DOHH2 (cell line): Measurements from ENCODE around the gene WFS1.

ENCODE experiments used
- H3F3A ChIP-seq: fragments of 200-600 bp; sonication (generic), shearing (Covaris generic); 2 replicates; pipeline ENCODE4 v1.6.0; 2016; ENCODE audit warnings: antibody characterized with exemption, mild to moderate bottlenecking; ENCODE audit not compliant: control insufficient read depth, insufficient read depth
- H3K27ac ChIP-seq: fragments of 200-600 bp; sonication (generic); 2 replicates; pipeline ENCODE4 v1.5.1; 2014; ENCODE audit warnings: low read depth, mild to moderate bottlenecking, low read length, moderate library complexity
- H3K27me3 ChIP-seq: fragments of 200-600 bp; sonication (generic); 2 replicates; pipeline ENCODE4 v1.6.1; 2014; ENCODE audit warnings: mild to moderate bottlenecking, low read length, mixed read lengths; ENCODE audit not compliant: control insufficient read depth
- H3K36me3 ChIP-seq: fragments of 200-600 bp; sonication (generic); 2 replicates; pipeline ENCODE4 v1.6.1; 2014; ENCODE audit warnings: mild to moderate bottlenecking, low read length, moderate library complexity, mixed read lengths; ENCODE audit not compliant: control insufficient read depth
- H3K4me1 ChIP-seq: fragments of 200-600 bp; sonication (generic); 2 replicates; pipeline ENCODE4 v1.6.1; 2014; ENCODE audit warnings: mild to moderate bottlenecking, low read length, mixed read lengths; ENCODE audit not compliant: control insufficient read depth
- H3K4me2 ChIP-seq: fragments of 200-600 bp; sonication (generic); 2 replicates; pipeline ENCODE4 v1.6.0; 2014; ENCODE audit warnings: mild to moderate bottlenecking, low read length, moderate library complexity
- H3K4me3 ChIP-seq: fragments of 200-600 bp; sonication (generic); 2 replicates; pipeline ENCODE4 v1.5.1; 2014; ENCODE audit warnings: mild to moderate bottlenecking, low read length, mixed read lengths
- H3K79me2 ChIP-seq: fragments of 200-600 bp; sonication (generic); 2 replicates; pipeline ENCODE4 v1.6.1; 2014; ENCODE audit warnings: mild to moderate bottlenecking, low read length, mixed read lengths; ENCODE audit not compliant: control insufficient read depth
- H3K9me2 ChIP-seq: fragments of 200-600 bp; sonication (generic); replicated peaks from 2 replicates; pipeline ENCODE4 v1.6.1; 2014; ENCODE audit warnings: mild to moderate bottlenecking, low read length, mixed read lengths; ENCODE audit not compliant: control insufficient read depth
- H3K9me3 ChIP-seq: fragments of 200-600 bp; sonication (generic); 2 replicates; pipeline ENCODE4 v1.6.1; 2014; ENCODE audit warnings: antibody characterized with exemption, low read length, mixed read lengths; ENCODE audit not compliant: control insufficient read depth, insufficient read depth
- H4K20me1 ChIP-seq: fragments of 200-600 bp; sonication (generic); 2 replicates; pipeline ENCODE4 v1.6.0; 2014; ENCODE audit warnings: low read depth, mild to moderate bottlenecking, antibody characterized with exemption, low read length, moderate library complexity; ENCODE audit not compliant: control insufficient read depth, insufficient read depth
- CTCF ChIP-seq: fragments of 200-600 bp; sonication (generic); IDR thresholded peaks from one replicate; pipeline ENCODE4 v1.5.1; 2014; ENCODE audit warnings: antibody characterized with exemption, mild to moderate bottlenecking, low read depth, low read length; ENCODE audit not compliant: poor library complexity, severe bottlenecking
- EZH2phosphoT487 ChIP-seq: fragments of 200-600 bp; sonication (generic); IDR thresholded peaks from 2 replicates; pipeline ENCODE4 v1.6.1; 2017; ENCODE audit warnings: borderline replicate concordance, mild to moderate bottlenecking, antibody characterized with exemption, low read length, moderate library complexity, mixed read lengths

WFS1 gene

GRCh38 chr4:6282314-6282771 is 12.7 kb downstream of the WFS1 start:
- Histone ChIP-seq H4K20me1 (no peaks in the 10 kb centered on the region), H3K9me2 (no peaks in the 10 kb centered on the region), H3K36me3 (no peaks in the 10 kb centered on the region), H3K79me2 (no peaks in the 10 kb centered on the region), H3K4me2 (no peak overlapping the region), H3K4me3 (no peak overlapping the region), H3K27me3 (no peaks in the 10 kb centered on the region), H3K9me3 (no peaks in the 10 kb centered on the region), H3K4me1 (no peaks in the 10 kb centered on the region), H3K27ac (no peak overlapping the region), H3F3A (no peaks in the 10 kb centered on the region)
- TF ChIP-seq EZH2phosphoT487 = no peak
- TF ChIP-seq CTCF = no peak

GRCh38 chr4:6283282-6283681 is 13.6 kb downstream of the WFS1 start:
- H3K9me2 ChIP-seq = no peaks in the 10 kb centered on the region
- no peaks in the 10 kb centered on the region for H3K27me3 ChIP-seq
- H3K4me3 ChIP-seq = no peak overlapping the region
- H3K27ac ChIP-seq = no peak overlapping the region
- no peaks in the 10 kb centered on the region for H4K20me1 ChIP-seq
- TF ChIP-seq EZH2phosphoT487 (no peak), CTCF (no peak)
- no peaks in the 10 kb centered on the region for H3K9me3 ChIP-seq
- H3K4me2 ChIP-seq = no peak overlapping the region
- H3K79me2 ChIP-seq = no peaks in the 10 kb centered on the region
- H3K36me3 ChIP-seq = no peaks in the 10 kb centered on the region
- no peaks in the 10 kb centered on the region for H3K4me1 ChIP-seq
- H3F3A ChIP-seq = no peaks in the 10 kb centered on the region

DNA sequence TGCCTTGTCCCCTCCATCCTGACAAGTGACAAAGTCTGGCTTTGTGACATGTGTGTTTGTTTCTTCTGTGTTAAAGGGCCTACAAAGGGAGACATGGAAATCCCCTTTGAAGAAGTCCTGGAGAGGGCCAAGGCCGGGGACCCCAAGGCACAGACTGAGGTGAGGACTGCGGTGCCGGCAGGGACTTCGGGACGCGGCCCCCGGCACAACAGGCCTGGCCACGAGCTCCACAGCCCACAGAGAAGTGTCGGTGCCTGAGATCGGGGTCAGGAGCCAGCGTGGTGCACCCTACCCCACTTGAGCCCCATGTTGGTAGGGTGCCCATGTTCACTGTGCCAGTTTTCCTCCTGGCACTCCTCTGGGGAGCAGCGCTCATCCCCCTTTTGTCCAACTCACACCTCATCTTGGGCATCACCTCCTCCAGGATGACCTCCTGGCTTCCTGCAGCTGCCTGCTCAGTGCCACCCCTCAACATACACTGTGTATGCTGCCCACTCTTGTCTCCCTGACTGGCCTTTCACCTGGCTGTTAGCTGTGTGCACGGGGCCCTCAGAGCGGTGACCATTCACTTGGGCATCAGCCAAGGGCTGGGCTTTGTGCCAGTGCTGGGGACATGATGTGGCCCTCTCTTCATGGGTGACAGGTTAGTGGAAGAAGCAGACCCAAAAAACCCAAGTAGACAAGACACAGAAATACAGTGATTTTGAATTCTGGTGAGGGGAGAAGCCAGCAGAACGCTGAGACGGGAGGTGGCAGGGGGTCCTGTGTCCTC is 17.6 kb downstream of the WFS1 start:
- Histone ChIP-seq H3K4me2 (no peak overlapping the region), H3K9me2 (no peaks in the 10 kb centered on the region), H3K27ac (no peak overlapping the region), H3F3A (no peaks in the 10 kb centered on the region), H3K27me3 (no peaks in the 10 kb centered on the region), H3K4me3 (no peak overlapping the region), H4K20me1 (no peaks in the 10 kb centered on the region), H3K79me2 (no peaks in the 10 kb centered on the region), H3K9me3 (no peaks in the 10 kb centered on the region), H3K36me3 (no peaks in the 10 kb centered on the region), H3K4me1 (no peaks in the 10 kb centered on the region)
- no peak for TF ChIP-seq CTCF
- TF ChIP-seq EZH2phosphoT487 = no peak
